ENCODE data around the gene PTGS1.

PTGS1 gene

GRCh38 chr9:122371846-122372245, 1.0 kb downstream of the PTGS1 start:
- intact Hi-C loops (cut with DNase I; ENCODE audit: low total_unique reads): no loop called here
- no peaks in the 10 kb centered on the region for H3K36me3 ChIP-seq
- H3K27me3 ChIP-seq: peaks cover 0 to 18% of the 10 kb centered on the region in 2 donors
- H3K9me3 ChIP-seq: no peaks in the 10 kb centered on the region
- peak overlapping the region in 1 of 2 donors; percentile 37 for H3K4me3 ChIP-seq
- no peak for DNase-seq
- peaks cover 0 to 32% (median 22%) of the 10 kb centered on the region in 4 donors for H3K4me1 ChIP-seq
- TF ChIP-seq CTCF (IDR thresholded peaks at IDR 0.05): no peak
- H3K27ac ChIP-seq: no peak overlapping the region

- H3K4me3 ChIP-seq: no peak overlapping the region
- no peaks in the 10 kb centered on the region for H3K36me3 ChIP-seq
- intact Hi-C loops (cut with DNase I; ENCODE audit: low total_unique reads): no loop called here
- no peaks in the 10 kb centered on the region for H3K9me3 ChIP-seq
- DNase-seq: no peak
- H3K27ac ChIP-seq: no peak overlapping the region
- peaks cover 0 to 18% of the 10 kb centered on the region in 2 donors for H3K27me3 ChIP-seq
- H3K4me1 ChIP-seq: peaks cover 0 to 32% (median 22%) of the 10 kb centered on the region in 4 donors
- TF ChIP-seq CTCF (IDR thresholded peaks at IDR 0.05): no peak
These were observed 2.3 kb downstream of the PTGS1 start for GRCh38 chr9:122372856-122373845.

GRCh38 chr9:122374885-122375420, 4.1 kb downstream of the PTGS1 start:
- no peaks in the 10 kb centered on the region for H3K36me3 ChIP-seq
- DNase-seq: peak; percentile 68 to 89
- peak overlapping the region; percentile 1 to 40 for H3K27ac ChIP-seq
- TF ChIP-seq CTCF (IDR thresholded peaks at IDR 0.05): no peak
- H3K4me1 ChIP-seq: peaks cover 0 to 32% (median 22%) of the 10 kb centered on the region in 4 donors
- no peaks in the 10 kb centered on the region for H3K9me3 ChIP-seq
- intact Hi-C loops (cut with DNase I; ENCODE audit: low total_unique reads): no loop called here
- peak overlapping the region in 1 of 2 donors; percentile 1 for H3K4me3 ChIP-seq
- H3K27me3 ChIP-seq: peaks cover 0 to 20% of the 10 kb centered on the region in 2 donors

GRCh38 chr9:122376796-122377195, 6.0 kb downstream of the PTGS1 start:
- Histone ChIP-seq H3K27me3 (peaks cover 0 to 12% of the 10 kb centered on the region in 2 donors), H3K4me1 (peaks cover 0 to 21% (median 14%) of the 10 kb centered on the region in 4 donors), H3K36me3 (no peaks in the 10 kb centered on the region), H3K4me3 (no peak overlapping the region), H3K9me3 (no peaks in the 10 kb centered on the region), H3K27ac (no peak overlapping the region)
- no peak for DNase-seq
- no peak for TF ChIP-seq CTCF (IDR thresholded peaks at IDR 0.05)
- intact Hi-C loops (cut with DNase I; ENCODE audit: low total_unique reads): no loop called here

GRCh38 chr9:122377241-122378164, 6.7 kb downstream of the PTGS1 start:
- no peak overlapping the region for H3K27ac ChIP-seq
- H3K4me3 ChIP-seq: no peak overlapping the region
- peaks cover 0 to 21% (median 14%) of the 10 kb centered on the region in 4 donors for H3K4me1 ChIP-seq
- DNase-seq: no peak
- intact Hi-C loops (cut with DNase I; ENCODE audit: low total_unique reads): no loop called here
- no peaks in the 10 kb centered on the region for H3K36me3 ChIP-seq
- no peaks in the 10 kb centered on the region for H3K9me3 ChIP-seq
- H3K27me3 ChIP-seq: peaks cover 0 to 8% of the 10 kb centered on the region in 2 donors
- TF ChIP-seq CTCF (IDR thresholded peaks at IDR 0.05): no peak
